HepG2 (cell line): ENCODE results near the gene MAP1LC3A. TPM values are rescaled to one million over a fixed set of nuclear protein-coding genes. Genes with fewer than 3 reads are reported as not detected.

Experiments
- BRCA1 ChIP-seq: sonication (generic); formaldehyde crosslinking; IDR thresholded peaks from 2 replicates; pipeline ENCODE4 v1.4.0; 2020; ENCODE audit warnings: missing genetic modification reagents
- DPF2 ChIP-seq: sonication (generic); formaldehyde crosslinking; IDR thresholded peaks from 2 replicates; pipeline ENCODE4 v1.4.0; 2020; ENCODE audit warnings: mild to moderate bottlenecking, low read depth, missing genetic modification reagents, borderline replicate concordance
- EEA1 ChIP-seq: sonication (generic); formaldehyde crosslinking; IDR thresholded peaks from 2 replicates; pipeline ENCODE4 v1.5.1; 2020; ENCODE audit warnings: mild to moderate bottlenecking, missing genetic modification reagents, borderline replicate concordance
- FOXJ3 ChIP-seq: sonication (generic); formaldehyde crosslinking; IDR thresholded peaks from 2 replicates; pipeline ENCODE4 v1.4.0; 2020; ENCODE audit warnings: missing genetic modification reagents, mild to moderate bottlenecking, borderline replicate concordance
- HDAC2 ChIP-seq: sonication (generic); formaldehyde crosslinking; IDR thresholded peaks from 2 replicates; pipeline ENCODE4 v1.4.0; 2020; ENCODE audit warnings: missing genetic modification reagents
- HOXA3 ChIP-seq: sonication (generic); formaldehyde crosslinking; IDR thresholded peaks from 2 replicates; pipeline ENCODE4 v1.5.0; 2020; ENCODE audit warnings: missing genetic modification reagents
- KDM5A ChIP-seq: fragments of 200-600 bp; sonication (generic); IDR thresholded peaks from 2 replicates; pipeline ENCODE4 v1.7.0; 2018; ENCODE audit warnings: antibody characterized with exemption, mild to moderate bottlenecking, low read length, borderline replicate concordance
- KLF11 ChIP-seq: IDR thresholded peaks from 2 replicates; pipeline ENCODE4 v1.6.1; 2016; ENCODE audit warnings: missing compliant biosample characterization
- MEIS2 ChIP-seq: sonication (generic); formaldehyde crosslinking; IDR thresholded peaks from 2 replicates; pipeline ENCODE4 v1.9.0; 2021; ENCODE audit warnings: mild to moderate bottlenecking, missing genetic modification reagents
- MYNN ChIP-seq: sonication (generic); formaldehyde crosslinking; IDR thresholded peaks from 2 replicates; pipeline ENCODE4 v1.4.0; 2020; ENCODE audit warnings: mild to moderate bottlenecking, low read depth, missing genetic modification reagents
- NKX3-1 ChIP-seq: sonication (generic); formaldehyde crosslinking; IDR thresholded peaks from 2 replicates; pipeline ENCODE4 v1.5.0; 2020; ENCODE audit warnings: missing genetic modification reagents
- PPARG ChIP-seq: conservative IDR thresholded peaks from 2 replicates; pipeline ENCODE4 v1.6.1; 2016; ENCODE audit warnings: missing biosample characterization, missing genetic modification reagents
- PRMT3 ChIP-seq: sonication (generic); formaldehyde crosslinking; IDR thresholded peaks from 2 replicates; pipeline ENCODE4 v1.8.1; 2022; ENCODE audit warnings: low read depth, mild to moderate bottlenecking, moderate library complexity, missing genetic modification reagents, borderline replicate concordance
- RELA ChIP-seq: sonication (generic); formaldehyde crosslinking; IDR thresholded peaks from 2 replicates; pipeline ENCODE4 v1.4.0; 2020; ENCODE audit warnings: missing genetic modification reagents
- THAP11 ChIP-seq: IDR thresholded peaks from 2 replicates; pipeline ENCODE4 v1.6.1; 2016; ENCODE audit warnings: missing biosample characterization, missing genetic modification reagents
- ZC3H4 ChIP-seq: sonication (generic); formaldehyde crosslinking; IDR thresholded peaks from 2 replicates; pipeline ENCODE4 v1.4.0; 2020; ENCODE audit warnings: missing genetic modification reagents, borderline replicate concordance
- ZNF256 ChIP-seq: sonication (generic); formaldehyde crosslinking; conservative IDR thresholded peaks from 2 replicates; pipeline ENCODE4 v1.4.0; 2020; ENCODE audit warnings: missing genetic modification reagents
- ZNF264 ChIP-seq: sonication (generic); formaldehyde crosslinking; IDR thresholded peaks from 2 replicates; pipeline ENCODE4 v1.4.0; 2020; ENCODE audit warnings: missing genetic modification reagents
- ZNF543 ChIP-seq: sonication (generic); formaldehyde crosslinking; IDR thresholded peaks from 2 replicates; pipeline ENCODE4 v1.4.0; 2020; ENCODE audit warnings: mild to moderate bottlenecking, missing genetic modification reagents
- ZNF547 ChIP-seq: sonication (generic); formaldehyde crosslinking; IDR thresholded peaks from 2 replicates; pipeline ENCODE4 v1.5.1; 2020; ENCODE audit warnings: mild to moderate bottlenecking, missing genetic modification reagents
- ZNF569 ChIP-seq: sonication (generic); formaldehyde crosslinking; IDR thresholded peaks from 2 replicates; pipeline ENCODE4 v1.5.0; 2020; ENCODE audit warnings: mild to moderate bottlenecking, missing genetic modification reagents, moderate library complexity, borderline replicate concordance
- ZNF703 ChIP-seq: sonication (generic); formaldehyde crosslinking; IDR thresholded peaks from 2 replicates; pipeline ENCODE4 v1.5.1; 2020; ENCODE audit warnings: missing genetic modification reagents, mild to moderate bottlenecking, moderate library complexity, borderline replicate concordance
- polyA plus RNA-seq, 8 experiments: library from polyadenylated mRNA; depleted of rRNA in 3 of 8; stranded (reverse) in 7 of 8; unstranded in 1 of 8; fragments of >200 nt; fragmentation: Illumina TruSeq in 4 of 8; extraction: Trizol in 4 of 8; gene quantifications; 2 replicates each; pipeline versions ENCODE4 v1.2.1 to v1.2.3, GENCODE V29; 2011 to 2016; ENCODE audit warnings: low read depth in 4 of 8, missing spikeins in 1 of 8, mixed read lengths in 1 of 8; ENCODE audit not compliant: insufficient read depth in 1 of 8
- total RNA-seq, 5 experiments: library from RNA; depleted of rRNA; stranded (reverse); fragments of >200 nt; fragmentation: Illumina TruSeq; extraction: Trizol; gene quantifications; 2 replicates each; pipeline ENCODE4 v1.2.3, GENCODE V29; 2016; ENCODE audit warnings: low read depth in 1 of 5
- TF ChIP-seq, protein P1 (sequence below): sonication (generic); formaldehyde crosslinking; IDR thresholded peaks from 2 replicates; pipeline ENCODE4 v1.5.0; 2020; ENCODE audit warnings: missing genetic modification reagents
- TF ChIP-seq, protein P2 (sequence below): sonication (generic); formaldehyde crosslinking; IDR thresholded peaks from 2 replicates; pipeline ENCODE4 v1.8.0; 2022; ENCODE audit warnings: mild to moderate bottlenecking, missing genetic modification reagents; ENCODE audit not compliant: insufficient replicate concordance
- TF ChIP-seq, protein P3 (sequence below): sonication (generic); formaldehyde crosslinking; IDR thresholded peaks from 2 replicates; pipeline ENCODE4 v1.5.0; 2020; ENCODE audit warnings: missing genetic modification reagents, mild to moderate bottlenecking, borderline replicate concordance
- TF ChIP-seq, protein P4 (sequence below): sonication (generic); formaldehyde crosslinking; IDR thresholded peaks from 2 replicates; pipeline ENCODE4 v1.5.0; 2020; ENCODE audit warnings: mild to moderate bottlenecking, missing genetic modification reagents
- TF ChIP-seq, protein P5 (sequence below): sonication (generic); formaldehyde crosslinking; IDR thresholded peaks from 2 replicates; pipeline ENCODE4 v1.8.0; 2022; ENCODE audit warnings: mild to moderate bottlenecking, missing genetic modification reagents, moderate library complexity

Gene MAP1LC3A
- total and polyA plus RNA-seq, 2 of the 13 experiments (the other 11 are each of a cell fraction or from before 2014, with no cell fraction given) = not detected

DNA sequence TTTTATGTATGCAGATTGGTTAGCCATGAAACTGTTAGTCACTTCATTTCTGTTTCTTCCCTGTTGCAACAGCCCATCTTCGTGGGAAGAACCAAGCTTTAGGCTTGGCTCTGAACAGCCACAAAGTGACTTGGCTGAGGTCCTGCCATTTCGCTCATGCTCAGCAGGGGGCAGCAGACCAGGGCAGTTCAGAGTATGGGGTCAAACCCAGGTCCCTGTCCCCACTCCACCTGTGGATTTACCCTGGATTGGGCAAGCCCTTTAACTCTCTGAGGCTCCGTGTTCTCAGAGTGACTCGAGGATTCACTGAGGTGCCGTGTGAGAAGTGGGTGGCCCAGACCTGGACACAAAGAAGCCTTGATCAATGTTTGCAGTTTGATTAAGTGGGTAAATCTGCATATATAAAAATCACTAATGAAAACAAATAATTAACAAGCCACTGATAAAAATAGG, 19.8 kb upstream of the MAP1LC3A start (continued):
- TF ChIP-seq EEA1 (CRISPR knock-in tag) = no peak
- TF ChIP-seq PPARG (CRISPR knock-in tag) = no peak
- TF ChIP-seq HOXA3 (CRISPR knock-in tag) = 0 out of 2 replicates have a peak, but pooled peaks have one; percentile 13
- TF ChIP-seq ZNF256 = no peak
- TF ChIP-seq PRMT3 (CRISPR knock-in tag) = no peak
- TF ChIP-seq THAP11 = peak; percentile 58; the same call in 1 of the 2 replicates
- TF ChIP-seq ZNF543 (CRISPR knock-in tag) = no peak
- no peak for TF ChIP-seq ZNF703 (CRISPR knock-in tag)
- TF ChIP-seq, protein P1, sequence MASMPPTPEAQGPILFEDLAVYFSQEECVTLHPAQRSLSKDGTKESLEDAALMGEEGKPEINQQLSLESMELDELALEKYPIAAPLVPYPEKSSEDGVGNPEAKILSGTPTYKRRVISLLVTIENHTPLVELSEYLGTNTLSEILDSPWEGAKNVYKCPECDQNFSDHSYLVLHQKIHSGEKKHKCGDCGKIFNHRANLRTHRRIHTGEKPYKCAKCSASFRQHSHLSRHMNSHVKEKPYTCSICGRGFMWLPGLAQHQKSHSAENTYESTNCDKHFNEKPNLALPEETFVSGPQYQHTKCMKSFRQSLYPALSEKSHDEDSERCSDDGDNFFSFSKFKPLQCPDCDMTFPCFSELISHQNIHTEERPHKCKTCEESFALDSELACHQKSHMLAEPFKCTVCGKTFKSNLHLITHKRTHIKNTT (CRISPR knock-in tag) = no peak
- TF ChIP-seq, protein P2, sequence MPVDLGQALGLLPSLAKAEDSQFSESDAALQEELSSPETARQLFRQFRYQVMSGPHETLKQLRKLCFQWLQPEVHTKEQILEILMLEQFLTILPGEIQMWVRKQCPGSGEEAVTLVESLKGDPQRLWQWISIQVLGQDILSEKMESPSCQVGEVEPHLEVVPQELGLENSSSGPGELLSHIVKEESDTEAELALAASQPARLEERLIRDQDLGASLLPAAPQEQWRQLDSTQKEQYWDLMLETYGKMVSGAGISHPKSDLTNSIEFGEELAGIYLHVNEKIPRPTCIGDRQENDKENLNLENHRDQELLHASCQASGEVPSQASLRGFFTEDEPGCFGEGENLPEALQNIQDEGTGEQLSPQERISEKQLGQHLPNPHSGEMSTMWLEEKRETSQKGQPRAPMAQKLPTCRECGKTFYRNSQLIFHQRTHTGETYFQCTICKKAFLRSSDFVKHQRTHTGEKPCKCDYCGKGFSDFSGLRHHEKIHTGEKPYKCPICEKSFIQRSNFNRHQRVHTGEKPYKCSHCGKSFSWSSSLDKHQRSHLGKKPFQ = no peak
- no peak for TF ChIP-seq NKX3-1 (CRISPR knock-in tag)
- TF ChIP-seq MYNN = no peak
- TF ChIP-seq, protein P3, sequence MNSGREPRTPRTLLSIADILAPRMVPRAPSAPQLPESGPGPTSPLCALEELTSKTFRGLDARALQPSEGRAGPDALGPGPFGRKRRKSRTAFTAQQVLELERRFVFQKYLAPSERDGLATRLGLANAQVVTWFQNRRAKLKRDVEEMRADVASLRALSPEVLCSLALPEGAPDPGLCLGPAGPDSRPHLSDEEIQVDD (CRISPR knock-in tag) = no peak
- no peak for TF ChIP-seq KLF11
- TF ChIP-seq FOXJ3 (CRISPR knock-in tag) = no peak
- TF ChIP-seq MEIS2 (CRISPR knock-in tag) = 0 out of 2 replicates have a peak, but pooled peaks have one; percentile 33
- TF ChIP-seq DPF2 = no peak
- TF ChIP-seq RELA (CRISPR knock-in tag) = no peak
- TF ChIP-seq, protein P4, sequence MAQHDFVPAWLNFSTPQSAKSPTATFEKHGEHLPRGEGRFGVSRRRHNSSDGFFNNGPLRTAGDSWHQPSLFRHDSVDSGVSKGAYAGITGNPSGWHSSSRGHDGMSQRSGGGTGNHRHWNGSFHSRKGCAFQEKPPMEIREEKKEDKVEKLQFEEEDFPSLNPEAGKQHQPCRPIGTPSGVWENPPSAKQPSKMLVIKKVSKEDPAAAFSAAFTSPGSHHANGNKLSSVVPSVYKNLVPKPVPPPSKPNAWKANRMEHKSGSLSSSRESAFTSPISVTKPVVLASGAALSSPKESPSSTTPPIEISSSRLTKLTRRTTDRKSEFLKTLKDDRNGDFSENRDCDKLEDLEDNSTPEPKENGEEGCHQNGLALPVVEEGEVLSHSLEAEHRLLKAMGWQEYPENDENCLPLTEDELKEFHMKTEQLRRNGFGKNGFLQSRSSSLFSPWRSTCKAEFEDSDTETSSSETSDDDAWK = no peak
- TF ChIP-seq, protein P5, sequence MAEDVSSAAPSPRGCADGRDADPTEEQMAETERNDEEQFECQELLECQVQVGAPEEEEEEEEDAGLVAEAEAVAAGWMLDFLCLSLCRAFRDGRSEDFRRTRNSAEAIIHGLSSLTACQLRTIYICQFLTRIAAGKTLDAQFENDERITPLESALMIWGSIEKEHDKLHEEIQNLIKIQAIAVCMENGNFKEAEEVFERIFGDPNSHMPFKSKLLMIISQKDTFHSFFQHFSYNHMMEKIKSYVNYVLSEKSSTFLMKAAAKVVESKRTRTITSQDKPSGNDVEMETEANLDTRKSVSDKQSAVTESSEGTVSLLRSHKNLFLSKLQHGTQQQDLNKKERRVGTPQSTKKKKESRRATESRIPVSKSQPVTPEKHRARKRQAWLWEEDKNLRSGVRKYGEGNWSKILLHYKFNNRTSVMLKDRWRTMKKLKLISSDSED (CRISPR knock-in tag) = no peak
- no peak for TF ChIP-seq KDM5A
- no peak for TF ChIP-seq BRCA1 (CRISPR knock-in tag)
- TF ChIP-seq HDAC2 (CRISPR knock-in tag) = peak; percentile 31; the same call in 1 of the 2 replicates
- TF ChIP-seq ZC3H4 (CRISPR knock-in tag) = no peak
- TF ChIP-seq ZNF569 = no peak
- TF ChIP-seq ZNF264 (CRISPR knock-in tag) = 0 out of 2 replicates have a peak, but pooled peaks have one; percentile 39
- TF ChIP-seq ZNF547 (CRISPR knock-in tag) = no peak
